Measurements from ENCODE around the gene ETS2. TPM values are rescaled to one million over a fixed set of nuclear protein-coding genes. Genes with fewer than 3 reads are reported as not detected.

The ETS2 gene
- total and polyA plus RNA-seq, 2 of the 8 experiments (the other 6 are each of a cell fraction or from before 2014, with no cell fraction given), result 11.0 to 45.1 TPM

DNA sequence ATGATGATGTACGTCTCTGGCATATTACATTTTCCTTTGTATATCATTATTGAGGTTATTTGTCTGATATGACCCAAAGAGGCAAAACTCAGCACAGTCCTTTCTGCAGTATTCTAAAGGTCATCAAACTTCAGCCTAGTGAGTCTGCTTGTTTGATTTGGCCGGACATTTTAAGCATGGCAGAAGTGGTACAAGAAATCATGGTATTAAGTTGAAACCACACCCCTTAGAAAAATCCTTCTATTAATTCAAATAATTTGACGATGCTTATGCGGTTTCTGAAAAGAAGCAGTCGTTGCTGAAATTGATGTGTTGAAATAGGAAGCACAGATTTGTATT, 5.1 kb downstream of the ETS2 start (continued):
- TF ChIP-seq, protein P1, sequence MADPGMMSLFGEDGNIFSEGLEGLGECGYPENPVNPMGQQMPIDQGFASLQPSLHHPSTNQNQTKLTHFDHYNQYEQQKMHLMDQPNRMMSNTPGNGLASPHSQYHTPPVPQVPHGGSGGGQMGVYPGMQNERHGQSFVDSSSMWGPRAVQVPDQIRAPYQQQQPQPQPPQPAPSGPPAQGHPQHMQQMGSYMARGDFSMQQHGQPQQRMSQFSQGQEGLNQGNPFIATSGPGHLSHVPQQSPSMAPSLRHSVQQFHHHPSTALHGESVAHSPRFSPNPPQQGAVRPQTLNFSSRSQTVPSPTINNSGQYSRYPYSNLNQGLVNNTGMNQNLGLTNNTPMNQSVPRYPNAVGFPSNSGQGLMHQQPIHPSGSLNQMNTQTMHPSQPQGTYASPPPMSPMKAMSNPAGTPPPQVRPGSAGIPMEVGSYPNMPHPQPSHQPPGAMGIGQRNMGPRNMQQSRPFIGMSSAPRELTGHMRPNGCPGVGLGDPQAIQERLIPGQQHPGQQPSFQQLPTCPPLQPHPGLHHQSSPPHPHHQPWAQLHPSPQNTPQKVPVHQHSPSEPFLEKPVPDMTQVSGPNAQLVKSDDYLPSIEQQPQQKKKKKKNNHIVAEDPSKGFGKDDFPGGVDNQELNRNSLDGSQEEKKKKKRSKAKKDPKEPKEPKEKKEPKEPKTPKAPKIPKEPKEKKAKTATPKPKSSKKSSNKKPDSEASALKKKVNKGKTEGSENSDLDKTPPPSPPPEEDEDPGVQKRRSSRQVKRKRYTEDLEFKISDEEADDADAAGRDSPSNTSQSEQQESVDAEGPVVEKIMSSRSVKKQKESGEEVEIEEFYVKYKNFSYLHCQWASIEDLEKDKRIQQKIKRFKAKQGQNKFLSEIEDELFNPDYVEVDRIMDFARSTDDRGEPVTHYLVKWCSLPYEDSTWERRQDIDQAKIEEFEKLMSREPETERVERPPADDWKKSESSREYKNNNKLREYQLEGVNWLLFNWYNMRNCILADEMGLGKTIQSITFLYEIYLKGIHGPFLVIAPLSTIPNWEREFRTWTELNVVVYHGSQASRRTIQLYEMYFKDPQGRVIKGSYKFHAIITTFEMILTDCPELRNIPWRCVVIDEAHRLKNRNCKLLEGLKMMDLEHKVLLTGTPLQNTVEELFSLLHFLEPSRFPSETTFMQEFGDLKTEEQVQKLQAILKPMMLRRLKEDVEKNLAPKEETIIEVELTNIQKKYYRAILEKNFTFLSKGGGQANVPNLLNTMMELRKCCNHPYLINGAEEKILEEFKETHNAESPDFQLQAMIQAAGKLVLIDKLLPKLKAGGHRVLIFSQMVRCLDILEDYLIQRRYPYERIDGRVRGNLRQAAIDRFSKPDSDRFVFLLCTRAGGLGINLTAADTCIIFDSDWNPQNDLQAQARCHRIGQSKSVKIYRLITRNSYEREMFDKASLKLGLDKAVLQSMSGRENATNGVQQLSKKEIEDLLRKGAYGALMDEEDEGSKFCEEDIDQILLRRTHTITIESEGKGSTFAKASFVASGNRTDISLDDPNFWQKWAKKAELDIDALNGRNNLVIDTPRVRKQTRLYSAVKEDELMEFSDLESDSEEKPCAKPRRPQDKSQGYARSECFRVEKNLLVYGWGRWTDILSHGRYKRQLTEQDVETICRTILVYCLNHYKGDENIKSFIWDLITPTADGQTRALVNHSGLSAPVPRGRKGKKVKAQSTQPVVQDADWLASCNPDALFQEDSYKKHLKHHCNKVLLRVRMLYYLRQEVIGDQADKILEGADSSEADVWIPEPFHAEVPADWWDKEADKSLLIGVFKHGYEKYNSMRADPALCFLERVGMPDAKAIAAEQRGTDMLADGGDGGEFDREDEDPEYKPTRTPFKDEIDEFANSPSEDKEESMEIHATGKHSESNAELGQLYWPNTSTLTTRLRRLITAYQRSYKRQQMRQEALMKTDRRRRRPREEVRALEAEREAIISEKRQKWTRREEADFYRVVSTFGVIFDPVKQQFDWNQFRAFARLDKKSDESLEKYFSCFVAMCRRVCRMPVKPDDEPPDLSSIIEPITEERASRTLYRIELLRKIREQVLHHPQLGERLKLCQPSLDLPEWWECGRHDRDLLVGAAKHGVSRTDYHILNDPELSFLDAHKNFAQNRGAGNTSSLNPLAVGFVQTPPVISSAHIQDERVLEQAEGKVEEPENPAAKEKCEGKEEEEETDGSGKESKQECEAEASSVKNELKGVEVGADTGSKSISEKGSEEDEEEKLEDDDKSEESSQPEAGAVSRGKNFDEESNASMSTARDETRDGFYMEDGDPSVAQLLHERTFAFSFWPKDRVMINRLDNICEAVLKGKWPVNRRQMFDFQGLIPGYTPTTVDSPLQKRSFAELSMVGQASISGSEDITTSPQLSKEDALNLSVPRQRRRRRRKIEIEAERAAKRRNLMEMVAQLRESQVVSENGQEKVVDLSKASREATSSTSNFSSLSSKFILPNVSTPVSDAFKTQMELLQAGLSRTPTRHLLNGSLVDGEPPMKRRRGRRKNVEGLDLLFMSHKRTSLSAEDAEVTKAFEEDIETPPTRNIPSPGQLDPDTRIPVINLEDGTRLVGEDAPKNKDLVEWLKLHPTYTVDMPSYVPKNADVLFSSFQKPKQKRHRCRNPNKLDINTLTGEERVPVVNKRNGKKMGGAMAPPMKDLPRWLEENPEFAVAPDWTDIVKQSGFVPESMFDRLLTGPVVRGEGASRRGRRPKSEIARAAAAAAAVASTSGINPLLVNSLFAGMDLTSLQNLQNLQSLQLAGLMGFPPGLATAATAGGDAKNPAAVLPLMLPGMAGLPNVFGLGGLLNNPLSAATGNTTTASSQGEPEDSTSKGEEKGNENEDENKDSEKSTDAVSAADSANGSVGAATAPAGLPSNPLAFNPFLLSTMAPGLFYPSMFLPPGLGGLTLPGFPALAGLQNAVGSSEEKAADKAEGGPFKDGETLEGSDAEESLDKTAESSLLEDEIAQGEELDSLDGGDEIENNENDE (IDR thresholded peaks at IDR 0.05; ENCODE audit: insufficient replicate concordance, low read length), result no peak
- TF ChIP-seq JUN (IDR thresholded peaks at IDR 0.05; ENCODE audit: low read depth, low read length), result no peak
- no peak for TF ChIP-seq EGR1 (IDR thresholded peaks at IDR 0.05; ENCODE audit: borderline replicate concordance, low read depth, low read length)
- no peak for TF ChIP-seq SUZ12 (IDR thresholded peaks at IDR 0.05; ENCODE audit: low read length)
- TF ChIP-seq SP1 (IDR thresholded peaks at IDR 0.05; ENCODE audit: low read depth, low read length), result no peak
- no peak for TF ChIP-seq EP300 (IDR thresholded peaks at IDR 0.05; ENCODE audit: borderline replicate concordance in 1 of 2, low read depth in 2 of 2, low read length in 2 of 2)
- no peak for TF ChIP-seq BACH1 (IDR thresholded peaks at IDR 0.05; ENCODE audit: low read length)
- TF ChIP-seq POU5F1 (IDR thresholded peaks at IDR 0.05; ENCODE audit: low read depth, low read length), result no peak
- no peak for TF ChIP-seq ASH2L (IDR thresholded peaks at IDR 0.05; ENCODE audit: low read length)
- no peak for TF ChIP-seq BCL11A (IDR thresholded peaks at IDR 0.05; ENCODE audit: low read depth in 2 of 2, low read length in 2 of 2)
- no peak for TF ChIP-seq SP2 (IDR thresholded peaks at IDR 0.05; ENCODE audit: low read length)
- no peak for TF ChIP-seq EZH2 (IDR thresholded peaks at IDR 0.05; ENCODE audit: low read depth, low read length, severe bottlenecking)
- TF ChIP-seq TAF1 (IDR thresholded peaks at IDR 0.05; ENCODE audit: low read depth, low read length), result no peak
